Stimulated activated CD8-positive, alpha-beta memory T cell treated with anti-CD3 and anti-CD28 coated beads, Interleukin-12 subunit alpha, Interleukin-12 subunit beta, amount 100 ng/mL, for 1 hour (primary cell): ENCODE results near the gene SLC25A33.
"Not testable (repeated sequence)": the region's sequence is repeated elsewhere in the genome, so short reads cannot be mapped to it uniquely, and the experiment has no call there.

Source experiments
- DNase-seq: peaks from one replicate; pipeline ENCODE4 v3.0.0-alpha.2; 2020; ENCODE audit warnings: low read depth

Gene SLC25A33

DNA sequence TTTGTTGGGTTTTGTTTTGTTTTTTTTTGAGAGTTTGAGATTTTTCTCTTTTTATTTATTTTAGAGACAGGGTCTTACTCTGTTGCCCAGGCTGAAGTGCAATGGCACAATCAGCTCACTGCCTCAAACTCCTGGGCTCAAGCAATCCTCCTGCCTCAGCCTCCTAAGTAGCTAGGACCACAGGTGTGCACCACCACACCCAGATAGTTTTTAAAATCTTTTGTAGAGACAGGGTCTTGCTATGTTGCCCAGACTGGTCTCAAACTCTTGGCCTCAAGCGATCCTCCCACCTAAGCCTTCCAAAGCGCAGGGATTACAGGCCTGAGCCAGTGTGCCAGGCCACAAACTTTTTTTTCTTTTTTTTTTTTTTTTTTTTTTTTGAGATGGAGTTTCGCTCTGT is 85.8 kb downstream of the SLC25A33 start:
- DNase-seq = not testable (repeated sequence)

DNA sequence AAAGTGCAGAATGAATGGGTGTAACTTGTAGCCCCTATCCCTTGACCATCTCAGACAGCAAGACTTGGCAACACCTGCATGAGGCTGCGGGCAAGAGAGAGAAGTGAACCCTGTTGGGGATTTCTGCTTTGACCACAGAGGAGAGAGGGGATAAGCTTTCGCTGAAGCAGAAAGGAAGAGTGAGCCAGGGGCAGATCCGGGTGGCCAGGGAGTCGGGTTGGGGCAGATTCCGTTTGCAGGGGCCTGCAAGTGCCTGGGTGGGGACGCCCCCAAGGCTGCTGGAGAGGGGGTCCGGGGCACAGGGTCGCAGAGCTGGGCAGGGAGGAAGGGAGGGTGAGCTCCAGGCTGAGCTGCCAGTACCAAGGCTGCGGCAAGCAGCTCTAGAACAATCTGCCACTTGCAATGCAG is 86.9 kb downstream of the SLC25A33 start:
- DNase-seq = no peak

DNA sequence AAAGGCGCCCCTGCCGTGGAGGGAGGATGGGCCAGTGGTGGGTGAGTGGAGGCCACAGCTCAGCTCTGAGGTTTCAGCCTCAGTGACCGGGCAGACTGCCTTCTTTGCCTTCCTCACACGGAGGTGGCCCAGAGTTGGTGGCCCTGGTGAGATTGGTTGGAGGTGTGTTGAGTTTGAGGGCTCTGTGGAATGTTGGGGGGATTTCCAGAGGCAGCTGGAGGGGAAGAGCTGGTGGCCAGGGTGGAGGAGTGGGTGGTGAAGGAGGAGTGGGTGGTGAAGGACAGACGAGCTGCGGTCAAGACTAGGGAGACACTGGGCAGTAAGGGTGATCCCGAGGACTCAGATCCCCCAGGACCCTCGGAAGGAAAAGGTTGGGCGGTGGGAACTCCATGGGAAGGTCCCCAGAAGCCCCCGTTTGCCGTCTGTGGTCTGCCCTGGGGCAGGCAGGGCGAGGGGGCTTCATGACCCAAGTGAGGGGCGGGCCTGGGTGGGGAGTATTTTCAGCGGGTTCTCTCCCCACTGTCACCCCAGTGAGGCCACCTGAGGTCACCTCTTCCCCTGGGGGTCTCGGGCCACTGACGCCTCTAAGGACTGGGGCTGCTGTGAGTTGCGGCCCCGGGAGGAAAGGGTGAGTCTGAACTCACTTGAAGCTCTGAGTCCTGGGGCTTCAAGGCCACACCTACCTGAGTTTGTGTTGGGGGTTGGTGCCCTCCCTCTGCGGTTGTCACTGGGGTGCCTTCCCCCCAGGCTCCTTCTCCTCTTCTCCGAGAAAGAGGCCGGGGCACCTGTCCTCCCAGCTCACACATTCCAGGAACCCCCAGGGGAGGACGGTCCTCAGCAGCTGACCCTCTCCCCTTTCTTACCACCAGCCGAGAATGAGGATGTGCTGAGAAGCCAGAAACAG is 89.5 kb downstream of the SLC25A33 start:
- DNase-seq = peak; percentile 52

DNA sequence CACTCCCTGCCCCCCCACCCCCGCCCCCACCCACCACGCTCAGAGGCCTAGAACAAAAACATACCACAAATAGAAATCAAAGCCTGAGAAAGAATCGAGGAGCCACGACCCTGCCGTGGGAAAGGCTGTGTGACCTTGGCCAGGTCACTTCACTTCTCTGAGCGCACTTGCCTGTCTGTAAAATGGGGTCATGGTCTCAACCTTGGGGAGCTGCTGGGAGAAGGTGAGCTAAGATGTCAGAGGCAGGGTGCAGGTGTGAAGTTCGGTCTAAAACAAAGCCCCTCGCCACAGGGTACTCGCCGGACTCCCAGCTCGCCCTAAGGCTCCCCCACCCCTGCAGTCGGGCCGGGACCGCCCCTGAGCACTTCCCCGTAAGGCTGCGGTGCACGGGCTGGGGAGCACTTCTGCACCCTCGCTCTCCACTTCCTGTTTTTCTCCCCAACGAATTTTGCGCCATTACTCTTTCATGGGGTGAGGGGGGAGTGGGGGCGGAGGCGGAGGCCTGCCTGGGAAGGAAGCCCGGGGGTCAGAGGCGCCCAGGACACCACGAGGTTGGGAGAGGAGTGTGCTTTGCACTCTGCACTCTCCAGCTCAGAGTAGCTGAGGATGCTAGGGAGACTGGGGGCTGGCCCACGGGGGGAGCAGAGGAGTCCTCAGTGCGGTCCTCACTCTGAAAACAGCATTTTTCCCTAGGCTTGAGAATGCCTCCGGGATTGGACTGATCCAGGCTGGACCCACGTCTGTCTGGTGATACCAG is 90.4 kb downstream of the SLC25A33 start:
- no peak for DNase-seq

DNA sequence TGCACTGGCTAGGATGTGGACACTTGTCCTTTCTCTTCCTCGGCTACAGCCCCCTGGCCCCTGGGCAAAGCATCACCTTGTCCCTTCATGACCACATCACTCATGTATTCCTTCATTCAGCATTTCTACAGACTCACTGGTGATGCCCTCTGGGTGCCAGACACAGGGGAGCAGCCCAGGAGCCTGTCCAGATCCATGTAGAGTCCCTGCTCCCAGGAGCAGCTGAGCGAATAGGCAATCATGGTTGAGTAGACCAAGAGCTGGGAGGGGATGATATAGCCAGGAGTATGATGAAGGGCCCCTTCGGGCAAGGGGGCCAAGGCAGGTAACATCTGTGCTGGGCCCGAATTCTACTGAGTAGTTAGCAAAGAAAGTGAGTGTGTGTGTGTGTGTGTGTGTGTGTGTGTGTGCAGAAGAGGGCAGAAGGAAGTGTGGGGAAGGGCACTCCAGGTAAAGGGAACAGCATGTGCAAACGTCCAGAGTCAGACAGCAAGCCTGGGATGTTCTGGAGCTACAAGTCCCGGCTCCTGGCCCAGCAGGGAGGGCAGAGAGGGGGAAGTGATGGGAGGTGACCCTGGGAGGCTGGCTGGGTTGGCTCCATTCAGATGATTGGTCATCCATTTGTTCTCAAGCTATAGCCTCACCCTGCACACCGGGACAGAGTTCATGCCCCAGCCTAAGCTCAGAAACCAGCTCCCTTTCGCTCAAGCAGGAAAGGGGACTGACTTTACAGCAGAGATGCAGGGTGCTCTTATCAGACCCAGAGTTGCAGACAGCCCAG is 91.3 kb downstream of the SLC25A33 start:
- no peak for DNase-seq

DNA sequence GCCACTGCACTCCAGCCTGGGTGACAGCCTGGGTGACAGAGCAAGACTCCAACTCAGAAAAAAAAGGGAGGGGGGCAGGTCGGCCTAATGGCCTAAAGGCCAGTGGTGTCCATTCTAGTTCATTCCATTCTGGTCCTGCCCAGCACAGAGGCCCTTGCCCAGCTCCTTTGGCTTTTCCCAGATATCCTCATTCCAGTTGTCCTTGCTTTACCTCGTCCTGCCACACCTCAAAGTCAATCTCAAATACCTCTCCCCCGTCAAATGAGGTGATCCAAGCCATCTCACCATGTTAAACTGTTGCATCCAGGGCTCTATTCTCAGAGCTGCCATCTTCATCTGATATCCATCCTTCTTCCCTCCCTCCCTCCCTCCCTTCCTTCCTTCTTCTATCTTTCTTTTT is 92.3 kb downstream of the SLC25A33 start:
- no peak for DNase-seq

DNA sequence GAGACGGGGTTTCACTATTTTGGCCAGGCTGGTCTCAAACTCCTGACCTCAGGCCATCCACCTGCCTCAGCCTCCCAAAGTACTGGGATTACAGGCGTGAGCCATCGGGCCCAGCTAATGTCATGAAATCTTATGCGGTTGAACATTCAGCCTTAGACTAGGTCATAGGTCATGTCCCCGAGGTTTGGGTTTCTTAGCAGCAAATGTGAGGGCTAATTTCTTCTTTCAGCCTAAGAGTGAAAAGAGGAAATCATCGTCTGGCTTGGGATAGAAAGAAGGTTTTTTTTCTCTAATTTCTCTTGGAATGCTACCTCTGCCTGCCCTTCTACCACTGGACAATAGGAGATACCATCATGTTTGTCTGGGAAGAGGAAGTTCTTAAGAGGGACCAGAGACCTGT is 94.2 kb downstream of the SLC25A33 start:
- DNase-seq = no peak

DNA sequence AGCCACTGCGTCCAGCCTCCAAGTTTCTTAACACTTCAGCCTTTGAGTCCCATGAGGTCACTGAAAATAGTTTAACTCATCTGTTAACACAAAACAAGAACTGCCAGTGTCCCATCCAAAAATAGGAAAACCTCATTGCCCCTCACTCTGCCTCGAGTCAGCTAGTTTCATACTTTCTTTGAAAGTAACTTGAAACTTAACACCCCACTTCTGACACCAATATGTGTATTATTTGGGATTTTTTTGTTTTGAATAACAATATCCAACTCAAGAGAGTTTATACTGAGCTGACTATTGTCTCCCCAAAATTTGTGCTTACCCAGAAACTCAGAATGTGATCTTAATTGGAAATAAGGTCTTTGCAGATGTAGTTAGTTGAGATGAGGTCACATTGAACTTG is 95.3 kb downstream of the SLC25A33 start:
- no peak for DNase-seq
